ENCODE measurements around the gene SYNPO2.
"Not testable (repeated sequence)": the region's sequence is repeated elsewhere in the genome, so short reads cannot be mapped to it uniquely, and the experiment has no call there.

Gene SYNPO2

DNA sequence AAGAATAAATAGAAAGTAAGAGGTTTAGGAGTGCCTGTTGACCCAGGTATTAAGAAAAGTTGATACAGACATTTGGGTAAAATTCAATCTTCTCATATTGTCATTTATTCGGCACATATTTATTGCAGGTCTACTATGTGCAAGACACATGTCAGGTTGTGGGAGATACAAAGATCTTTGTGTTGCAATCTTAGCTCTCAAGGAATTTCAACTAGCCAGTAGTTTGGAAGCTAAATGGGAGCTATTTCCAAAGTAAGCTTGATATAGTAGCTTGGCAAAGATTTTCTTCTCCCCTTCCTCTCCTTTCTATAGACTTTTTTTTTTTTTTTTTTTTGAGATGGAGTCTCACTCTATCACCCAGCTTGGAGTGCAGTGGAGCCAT lies 122.9 kb downstream of the SYNPO2 start:
- ATAC-seq: no peak
- Mint-ChIP-seq H3K27ac (no peak overlapping the region), H3K4me3 (no peak overlapping the region), H3K9me3 (no peaks in the 10 kb centered on the region), H3K4me1 (no peaks in the 10 kb centered on the region), H3K27me3 (peaks cover 1% of the 10 kb centered on the region)
- no peak for DNase-seq

GRCh38 chr4:119014658-119015057 lies 126.0 kb downstream of the SYNPO2 start:
- peaks cover 20% of the 10 kb centered on the region for H3K27me3 Mint-ChIP-seq
- no peak overlapping the region for H3K4me3 Mint-ChIP-seq
- H3K4me1 Mint-ChIP-seq: no peaks in the 10 kb centered on the region
- DNase-seq (no peak), ATAC-seq (no peak)
- H3K27ac Mint-ChIP-seq: no peak overlapping the region
- no peaks in the 10 kb centered on the region for H3K9me3 Mint-ChIP-seq

- no peak overlapping the region for H3K27ac Mint-ChIP-seq
- H3K4me1 Mint-ChIP-seq: no peaks in the 10 kb centered on the region
- no peak overlapping the region for H3K4me3 Mint-ChIP-seq
- DNase-seq (no peak), ATAC-seq (no peak)
- peaks cover 20% of the 10 kb centered on the region for H3K27me3 Mint-ChIP-seq
- no peaks in the 10 kb centered on the region for H3K9me3 Mint-ChIP-seq
Observed at GRCh38 chr4:119016636-119017035, 128.0 kb downstream of the SYNPO2 start.

DNA sequence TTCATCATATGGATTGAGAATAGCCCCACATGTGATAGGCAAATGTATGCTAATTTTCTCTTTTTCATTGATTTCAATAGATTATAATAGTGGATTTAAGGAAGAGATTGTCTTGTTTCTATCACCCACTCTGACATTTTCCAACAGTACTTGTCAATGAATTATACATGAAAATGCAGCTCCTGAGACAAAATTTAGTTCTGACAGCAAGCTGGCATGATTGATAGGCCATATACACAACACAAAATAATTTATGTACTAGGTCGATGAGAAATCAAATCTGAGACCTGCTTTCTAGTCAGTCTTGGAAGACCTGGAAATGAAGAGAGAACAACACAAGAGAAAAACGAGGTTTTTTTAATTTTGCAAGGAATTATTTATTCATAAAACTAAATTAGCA lies 129.0 kb downstream of the SYNPO2 start:
- no peaks in the 10 kb centered on the region for H3K4me1 Mint-ChIP-seq
- no peak overlapping the region for H3K27ac Mint-ChIP-seq
- H3K4me3 Mint-ChIP-seq: no peak overlapping the region
- peaks cover 20% of the 10 kb centered on the region for H3K27me3 Mint-ChIP-seq
- ATAC-seq (no peak), DNase-seq (no peak)
- no peaks in the 10 kb centered on the region for H3K9me3 Mint-ChIP-seq

GRCh38 chr4:119020158-119020557 lies 131.5 kb downstream of the SYNPO2 start:
- H3K4me3 Mint-ChIP-seq: no peak overlapping the region
- H3K9me3 Mint-ChIP-seq: no peaks in the 10 kb centered on the region
- H3K27me3 Mint-ChIP-seq: peaks cover 20% of the 10 kb centered on the region
- ATAC-seq (no peak), DNase-seq (no peak)
- no peaks in the 10 kb centered on the region for H3K4me1 Mint-ChIP-seq
- no peak overlapping the region for H3K27ac Mint-ChIP-seq

- not testable (repeated sequence) for H3K27ac Mint-ChIP-seq, H3K4me3 Mint-ChIP-seq, ATAC-seq, H3K4me1 Mint-ChIP-seq, DNase-seq, H3K9me3 Mint-ChIP-seq, H3K27me3 Mint-ChIP-seq
Observed at GRCh38 chr4:119022520-119022919, 133.9 kb downstream of the SYNPO2 start.

DNA sequence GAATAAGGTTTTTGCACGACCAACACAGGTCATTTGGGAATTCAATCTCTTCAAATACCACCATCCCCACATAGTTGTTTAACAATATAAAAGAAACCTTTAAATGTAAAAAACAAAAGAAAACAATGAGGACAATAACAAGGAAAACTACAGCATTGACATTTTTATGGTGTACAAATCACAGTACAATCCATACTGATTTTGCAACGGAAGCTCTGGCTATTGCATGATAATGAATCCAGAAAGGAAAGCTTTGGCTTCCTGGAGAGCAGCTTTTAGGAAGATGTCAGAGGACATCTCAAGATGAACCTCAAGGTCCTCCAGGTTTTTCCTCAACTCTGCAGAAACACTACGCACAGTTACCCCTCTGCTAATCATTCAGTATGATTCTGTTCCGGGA lies 135.4 kb downstream of the SYNPO2 start:
- ATAC-seq (no peak), DNase-seq (no peak)
- no peak overlapping the region for H3K27ac Mint-ChIP-seq
- H3K4me1 Mint-ChIP-seq: no peaks in the 10 kb centered on the region
- no peaks in the 10 kb centered on the region for H3K9me3 Mint-ChIP-seq
- H3K27me3 Mint-ChIP-seq: no peaks in the 10 kb centered on the region
- H3K4me3 Mint-ChIP-seq: no peak overlapping the region

GRCh38 chr4:119025420-119025819 lies 136.8 kb downstream of the SYNPO2 start:
- Mint-ChIP-seq H3K27me3 (no peaks in the 10 kb centered on the region), H3K4me1 (no peaks in the 10 kb centered on the region), H3K9me3 (no peaks in the 10 kb centered on the region), H3K4me3 (no peak overlapping the region), H3K27ac (no peak overlapping the region)
- DNase-seq (no peak), ATAC-seq (no peak)

DNA sequence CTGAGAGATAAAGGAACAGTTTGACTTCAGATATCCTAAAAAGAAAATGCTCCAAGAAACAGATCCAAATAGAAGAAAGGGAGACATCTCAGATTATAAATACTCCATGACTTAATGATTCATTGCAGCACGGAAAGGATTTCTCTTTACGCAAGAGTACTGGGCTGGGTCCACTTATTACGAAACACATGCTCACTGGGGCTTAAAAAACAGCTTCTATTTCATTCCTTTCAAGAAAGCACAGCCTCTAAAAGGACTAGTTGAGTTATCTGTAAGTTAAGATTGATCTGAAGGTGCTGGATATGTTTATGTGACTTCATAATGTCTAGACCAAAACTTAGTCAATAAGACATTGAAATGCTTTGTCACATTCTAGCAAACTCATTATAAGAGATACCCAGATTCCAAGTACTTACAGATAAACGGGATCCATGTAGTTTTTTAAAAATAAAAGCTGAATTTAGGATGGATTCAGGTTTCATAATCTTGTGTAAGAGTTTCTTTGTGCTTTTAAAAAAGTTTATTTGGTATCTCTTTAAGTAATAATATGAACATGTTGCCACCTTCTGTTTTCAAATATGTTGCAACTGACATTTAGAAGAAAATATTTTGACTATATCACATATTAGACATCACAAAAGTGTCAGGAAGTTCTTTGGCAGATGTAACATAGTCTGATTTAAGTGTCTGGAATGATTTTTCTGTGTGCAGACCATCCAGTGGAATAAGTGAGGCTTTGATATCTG lies 137.4 kb downstream of the SYNPO2 start:
- Mint-ChIP-seq H3K9me3 (no peaks in the 10 kb centered on the region), H3K27me3 (no peaks in the 10 kb centered on the region), H3K4me3 (no peak overlapping the region), H3K4me1 (no peaks in the 10 kb centered on the region), H3K27ac (no peak overlapping the region)
- ATAC-seq: no peak
- no peak for DNase-seq

GRCh38 chr4:119026662-119027444 lies 138.2 kb downstream of the SYNPO2 start:
- Mint-ChIP-seq H3K4me3 (no peak overlapping the region), H3K27ac (no peak overlapping the region), H3K27me3 (no peaks in the 10 kb centered on the region), H3K4me1 (no peaks in the 10 kb centered on the region), H3K9me3 (no peaks in the 10 kb centered on the region)
- ATAC-seq (no peak), DNase-seq (no peak)

DNA sequence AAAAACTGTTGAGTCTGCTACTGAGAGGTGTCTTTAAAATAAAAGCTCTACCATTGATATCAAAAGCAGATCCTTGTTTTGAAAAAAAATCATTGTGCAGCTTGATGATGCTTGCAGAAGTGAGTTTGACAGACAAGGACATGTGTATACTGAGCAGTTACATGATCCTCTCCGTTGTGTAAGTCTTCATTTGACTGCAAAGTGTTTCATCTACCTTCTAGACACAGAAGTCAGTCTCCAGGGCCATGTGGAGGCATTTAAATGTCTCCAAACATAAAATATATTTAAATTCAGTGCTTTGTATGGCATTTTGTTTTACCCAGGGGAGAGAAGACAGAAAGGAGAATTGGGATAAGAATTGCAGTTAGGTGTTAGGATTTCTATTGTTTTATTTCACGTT lies 139.2 kb downstream of the SYNPO2 start:
- H3K4me3 Mint-ChIP-seq: no peak overlapping the region
- no peaks in the 10 kb centered on the region for H3K4me1 Mint-ChIP-seq
- H3K27ac Mint-ChIP-seq: no peak overlapping the region
- no peaks in the 10 kb centered on the region for H3K27me3 Mint-ChIP-seq
- no peak for ATAC-seq
- no peak for DNase-seq
- H3K9me3 Mint-ChIP-seq: no peaks in the 10 kb centered on the region

DNA sequence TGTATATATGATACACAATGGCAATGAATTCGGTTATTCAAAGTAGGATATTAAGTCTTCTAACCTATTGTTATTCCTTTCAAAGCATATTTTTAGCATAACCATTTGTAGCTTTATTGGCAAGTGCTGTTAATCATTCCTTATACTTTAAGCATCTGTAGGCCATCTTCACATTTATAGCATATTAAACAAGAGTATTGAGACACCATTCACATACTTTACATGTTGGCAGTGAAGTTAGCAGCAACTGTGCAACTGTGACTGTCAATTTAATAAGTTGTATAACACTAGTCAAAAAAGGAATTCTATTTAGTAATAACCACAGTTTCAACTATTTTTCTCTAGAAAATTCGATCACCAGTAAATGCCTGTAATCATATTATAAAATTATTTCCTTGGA lies 139.6 kb downstream of the SYNPO2 start:
- Mint-ChIP-seq H3K4me1 (peaks cover 1% of the 10 kb centered on the region), H3K4me3 (no peak overlapping the region), H3K27ac (no peak overlapping the region), H3K9me3 (no peaks in the 10 kb centered on the region), H3K27me3 (no peaks in the 10 kb centered on the region)
- ATAC-seq (no peak), DNase-seq (no peak)

- DNase-seq: no peak
Observed at GRCh38 chr4:119029847-119030535, 141.3 kb downstream of the SYNPO2 start.

GRCh38 chr4:119030536-119030890 lies 141.9 kb downstream of the SYNPO2 start:
- no peak for ATAC-seq
- no peak for DNase-seq
- no peak overlapping the region for H3K27ac Mint-ChIP-seq
- no peaks in the 10 kb centered on the region for H3K27me3 Mint-ChIP-seq
- no peaks in the 10 kb centered on the region for H3K9me3 Mint-ChIP-seq
- H3K4me3 Mint-ChIP-seq: no peak overlapping the region
- H3K4me1 Mint-ChIP-seq: peaks cover 7% of the 10 kb centered on the region

More at GRCh38 chr4:119029847-119030535, 141.3 kb downstream of the SYNPO2 start:
- Mint-ChIP-seq H3K27me3 (no peaks in the 10 kb centered on the region), H3K4me3 (no peak overlapping the region), H3K27ac (no peak overlapping the region), H3K9me3 (no peaks in the 10 kb centered on the region), H3K4me1 (peaks cover 7% of the 10 kb centered on the region)
- no peak for ATAC-seq

GRCh38 chr4:119031218-119031617 lies 142.6 kb downstream of the SYNPO2 start:
- DNase-seq: no peak
- Mint-ChIP-seq H3K27ac (no peak overlapping the region), H3K4me1 (peaks cover 7% of the 10 kb centered on the region), H3K27me3 (no peaks in the 10 kb centered on the region), H3K4me3 (no peak overlapping the region), H3K9me3 (no peaks in the 10 kb centered on the region)
- no peak for ATAC-seq

Measured in stimulated activated naive CD8-positive, alpha-beta T cell treated with anti-CD3 and anti-CD28 coated beads, Interleukin-15, amount 100 ng/mL, for 72 hours (primary cell).